ENCODE results near the gene LIMD2.

LIMD2 gene

GRCh38 chr17:63685041-63685440, 14.9 kb downstream of the LIMD2 start:
- DNase-seq (ENCODE audit: low read depth in 2 of 3, low spot score in 2 of 3), result no peak

DNA sequence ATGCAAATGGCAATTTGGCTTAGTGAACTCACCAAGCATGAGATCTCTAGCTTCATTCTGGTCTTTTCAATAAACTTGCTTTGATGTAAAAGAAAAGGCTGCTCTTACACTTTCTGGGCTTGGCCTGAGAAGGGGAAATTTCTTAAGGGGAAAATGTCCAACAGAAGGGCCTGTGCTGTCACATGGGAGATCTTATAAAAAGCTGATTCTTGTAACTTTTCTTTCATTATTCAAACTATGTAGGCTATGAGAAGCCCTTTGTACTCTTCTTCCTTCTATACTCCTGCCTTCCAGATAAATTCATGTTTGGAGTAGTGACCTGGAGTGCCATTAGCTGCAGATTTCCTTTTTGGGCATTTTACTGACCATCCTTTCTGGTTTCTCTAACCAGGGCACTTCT, 16.9 kb downstream of the LIMD2 start:
- no peak for DNase-seq (ENCODE audit: low read depth in 2 of 3, low spot score in 2 of 3)

DNA sequence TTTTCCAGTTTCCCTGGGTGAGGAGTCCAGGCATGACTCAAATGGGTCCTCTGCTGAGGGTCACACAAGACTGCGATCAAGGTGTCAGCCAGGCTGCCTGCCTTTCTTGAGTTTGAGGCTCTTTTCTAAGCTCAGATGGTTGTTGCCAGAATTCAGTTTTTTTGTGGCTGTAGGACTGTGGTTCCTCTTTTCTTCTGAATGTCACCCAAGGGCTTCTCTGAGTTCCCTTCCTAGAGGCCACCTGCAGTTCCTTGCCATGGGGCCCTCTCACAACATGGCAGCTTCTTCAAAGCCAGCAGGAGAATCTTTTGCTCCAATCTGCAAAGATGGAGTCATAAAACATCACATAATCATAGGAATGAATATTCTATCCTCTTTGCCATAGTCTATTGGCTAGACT, 17.5 kb downstream of the LIMD2 start:
- DNase-seq (ENCODE audit: low read depth in 2 of 3, low spot score in 2 of 3), result no peak

GRCh38 chr17:63681530-63681929, 18.4 kb downstream of the LIMD2 start:
- no peak for DNase-seq (ENCODE audit: low read depth in 2 of 3, low spot score in 2 of 3)

DNA sequence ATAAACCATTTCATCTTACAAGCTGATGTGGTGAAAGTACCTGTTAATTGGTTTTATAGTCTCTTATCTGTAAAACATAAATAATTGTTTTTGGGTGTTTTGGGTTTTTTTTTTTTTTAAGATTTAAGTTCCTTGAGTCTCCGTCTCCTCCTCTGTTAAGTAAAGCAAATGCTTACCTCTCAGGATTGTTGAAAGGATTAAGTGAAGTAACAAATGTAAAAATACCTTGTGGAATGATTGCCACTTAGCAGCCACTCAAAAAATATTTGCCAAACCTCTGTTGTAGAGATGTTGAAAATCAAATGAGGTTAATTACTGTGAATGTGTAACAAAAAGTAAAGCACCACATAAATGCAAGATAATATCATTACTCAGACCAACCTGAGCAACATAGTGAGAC, 19.2 kb downstream of the LIMD2 start:
- DNase-seq (ENCODE audit: low read depth in 2 of 3, low spot score in 2 of 3), result no peak

- no peak for DNase-seq (ENCODE audit: low read depth in 2 of 3, low spot score in 2 of 3)
Observed at GRCh38 chr17:63679214-63679613, 20.7 kb downstream of the LIMD2 start.

DNA sequence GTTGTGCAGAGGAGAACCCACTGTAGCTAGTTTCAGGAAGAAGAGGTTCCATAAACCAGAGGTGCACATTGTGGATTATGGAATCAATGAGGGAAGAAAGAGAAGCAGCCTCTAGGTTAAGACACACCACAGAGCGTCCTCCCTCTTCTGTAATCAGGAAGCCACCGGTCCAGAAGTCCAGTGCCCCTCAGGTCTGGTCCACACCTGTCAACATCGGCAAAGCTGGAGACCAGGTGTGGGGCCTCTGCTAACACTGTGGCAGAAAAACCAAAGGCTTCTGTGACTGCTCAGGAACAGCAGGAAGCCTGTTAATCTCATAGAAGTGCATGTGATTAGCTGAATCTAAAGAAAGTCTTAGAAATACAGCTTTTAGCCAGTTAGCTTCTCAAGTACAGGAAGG, 23.3 kb downstream of the LIMD2 start:
- no peak for DNase-seq (ENCODE audit: low read depth in 2 of 3, low spot score in 2 of 3)

DNA sequence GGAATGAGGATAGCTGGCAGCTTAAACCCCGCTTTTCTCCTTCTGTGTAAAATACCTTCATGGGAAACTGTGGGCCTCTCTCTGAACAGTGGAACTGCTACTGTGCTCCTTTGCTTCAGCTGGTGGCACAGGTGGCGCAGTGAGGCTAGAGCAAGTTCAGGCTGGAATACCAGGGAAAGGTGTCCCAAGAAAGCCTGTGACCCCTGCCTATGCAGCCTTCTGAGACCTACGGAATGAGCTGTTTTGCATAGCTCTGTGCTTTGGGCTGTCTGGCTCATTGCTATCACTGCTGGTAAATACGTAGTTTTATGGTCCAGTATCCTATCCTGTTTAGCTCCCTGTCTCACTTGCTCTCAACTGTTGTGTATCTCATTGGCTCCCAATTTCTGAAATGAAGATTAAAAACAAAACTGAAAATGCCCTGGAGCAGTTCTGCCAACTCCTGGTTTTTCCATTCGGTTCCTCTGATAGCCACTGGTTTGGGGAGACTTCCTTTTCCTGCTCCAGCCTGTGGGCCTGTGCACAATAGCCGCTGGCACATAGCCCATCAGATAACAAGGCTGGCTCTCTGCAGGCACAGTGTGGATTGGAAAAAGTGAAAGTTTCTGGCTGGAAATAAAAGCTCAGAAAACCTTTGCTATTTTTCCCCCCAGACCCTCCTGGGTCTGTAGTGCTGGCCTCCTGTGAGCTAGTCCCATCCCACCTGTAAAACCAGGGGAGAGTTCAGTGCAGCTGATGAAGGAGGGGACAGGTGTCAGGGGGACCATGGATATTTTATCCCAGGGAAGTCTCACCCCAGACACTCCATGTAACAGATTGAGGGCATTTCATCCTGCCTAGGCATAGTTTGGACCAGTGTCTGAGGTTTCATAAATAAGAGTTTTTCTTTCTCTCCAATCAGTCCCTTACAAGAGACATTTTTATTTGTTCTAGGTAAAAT, 24.0 kb downstream of the LIMD2 start:
- DNase-seq (ENCODE audit: low read depth in 2 of 3, low spot score in 2 of 3), result no peak

GRCh38 chr17:63675231-63675606, 24.7 kb downstream of the LIMD2 start:
- no peak for DNase-seq (ENCODE audit: low read depth in 2 of 3, low spot score in 2 of 3)

- DNase-seq (ENCODE audit: low read depth in 2 of 3, low spot score in 2 of 3), result no peak
Observed at GRCh38 chr17:63672856-63673255, 27.1 kb downstream of the LIMD2 start.

GRCh38 chr17:63665527-63666214, 34.3 kb downstream of the LIMD2 start:
- DNase-seq (ENCODE audit: low read depth in 2 of 3, low spot score in 2 of 3), result no peak

GRCh38 chr17:63659850-63660249, 40.1 kb downstream of the LIMD2 start:
- no peak for DNase-seq (ENCODE audit: low read depth in 2 of 3, low spot score in 2 of 3)

DNA sequence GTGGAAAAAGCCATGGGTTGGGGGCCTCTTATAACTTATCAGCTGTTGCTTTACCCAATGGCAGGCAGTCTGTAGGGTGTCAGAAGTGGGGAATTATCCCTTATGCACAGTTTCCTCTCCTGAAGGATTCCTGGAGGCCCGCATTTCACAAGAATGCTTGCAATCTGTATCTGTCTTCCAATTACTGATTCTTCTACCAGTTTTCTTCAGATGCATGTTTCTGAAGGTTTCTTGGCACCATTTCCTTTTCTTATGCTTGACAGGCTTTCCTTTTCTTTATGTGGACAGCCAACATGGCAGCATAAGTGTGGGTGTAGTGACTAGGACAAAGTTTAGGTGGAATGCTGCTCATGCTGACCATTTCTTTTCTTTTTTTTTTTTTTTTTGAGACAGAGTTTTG, 41.6 kb downstream of the LIMD2 start:
- no peak for DNase-seq (ENCODE audit: low read depth in 2 of 3, low spot score in 2 of 3)

DNA sequence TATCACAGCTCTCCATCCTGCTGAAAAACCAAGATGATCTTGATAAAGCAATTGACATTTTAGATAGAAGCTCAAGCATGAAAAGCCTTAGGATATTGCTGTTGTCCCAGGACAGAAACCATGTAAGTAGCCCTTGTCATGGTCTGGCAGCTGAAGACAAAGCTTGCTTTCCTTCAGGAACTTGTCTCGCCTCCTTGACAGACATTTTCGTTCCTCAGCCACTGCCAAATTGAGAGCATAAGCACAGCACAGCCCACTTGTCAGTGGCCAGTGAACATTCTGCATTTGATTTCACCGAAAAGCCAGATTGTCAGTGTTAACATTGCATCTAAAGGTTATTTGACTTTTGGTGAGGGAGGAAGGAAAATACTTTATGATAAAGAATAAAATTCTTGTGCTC, 42.1 kb downstream of the LIMD2 start:
- no peak for DNase-seq (ENCODE audit: low read depth in 2 of 3, low spot score in 2 of 3)

GRCh38 chr17:63653050-63653449, 46.9 kb downstream of the LIMD2 start:
- DNase-seq (ENCODE audit: low read depth in 2 of 3, low spot score in 2 of 3), result no peak

DNA sequence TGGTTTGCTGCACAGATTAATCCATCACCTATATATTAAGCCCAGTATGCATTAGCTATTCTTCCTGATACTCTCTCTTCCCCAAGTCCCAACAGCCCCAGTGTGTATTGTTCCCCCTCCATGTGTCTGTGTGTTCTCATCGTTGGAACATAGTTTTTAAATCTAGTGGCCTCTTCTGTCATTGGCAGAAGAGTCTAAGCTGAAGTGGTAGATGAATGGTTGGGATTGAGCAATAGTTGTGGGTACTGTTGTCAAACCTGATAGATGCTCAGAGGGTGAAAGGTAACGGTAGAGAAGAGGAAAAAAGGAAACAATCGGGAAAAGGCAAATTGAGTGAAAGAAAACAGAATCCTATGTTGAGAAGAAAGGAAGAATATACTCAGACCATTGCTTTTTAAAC, 47.8 kb downstream of the LIMD2 start:
- no peak for DNase-seq (ENCODE audit: low read depth in 2 of 3, low spot score in 2 of 3)

DNA sequence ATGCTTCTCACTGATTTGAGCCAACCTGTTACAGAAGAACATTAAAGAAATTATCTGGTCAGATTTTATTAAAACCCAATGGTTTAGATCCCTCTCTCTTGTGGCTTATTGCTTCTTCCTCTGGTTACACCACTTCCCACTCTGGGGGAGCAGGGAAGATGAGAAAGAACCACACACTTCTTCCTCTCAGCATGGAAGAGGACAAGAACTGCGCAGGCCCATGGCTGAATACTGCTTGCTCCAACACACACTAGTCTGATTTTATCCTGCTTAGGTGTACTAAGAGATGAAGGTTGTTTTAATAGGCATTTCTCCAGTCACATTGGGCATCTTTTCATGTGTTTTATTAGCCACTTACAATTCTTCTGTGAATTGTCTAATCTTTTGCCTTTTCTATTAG, 50.1 kb downstream of the LIMD2 start:
- DNase-seq (ENCODE audit: low read depth in 2 of 3, low spot score in 2 of 3), result no peak

- DNase-seq (ENCODE audit: low read depth in 2 of 3, low spot score in 2 of 3), result no peak
Observed at GRCh38 chr17:63647936-63648335, 52.0 kb downstream of the LIMD2 start.

- no peak for DNase-seq (ENCODE audit: low read depth in 2 of 3, low spot score in 2 of 3)
Observed at GRCh38 chr17:63647065-63647725, 52.7 kb downstream of the LIMD2 start.

DNA sequence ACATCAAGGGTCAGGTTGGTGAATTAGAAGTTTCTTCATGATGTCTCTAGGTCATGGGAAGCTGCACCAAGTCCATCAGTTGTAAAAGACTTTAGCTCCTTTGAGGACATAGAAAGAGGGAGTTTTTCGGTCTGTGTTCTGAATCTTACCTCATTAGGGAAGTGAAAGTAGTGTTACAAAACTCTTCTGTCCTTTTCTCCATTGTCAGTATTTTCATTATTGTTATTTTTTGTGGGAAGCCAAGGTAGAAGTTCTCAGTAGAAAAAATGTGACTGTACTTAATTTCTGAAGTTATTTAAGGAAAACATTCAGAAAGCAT, 53.5 kb downstream of the LIMD2 start:
- no peak for DNase-seq (ENCODE audit: low read depth in 2 of 3, low spot score in 2 of 3)

Measured in activated CD8-positive, alpha-beta memory T cell treated with anti-CD3 and anti-CD28 coated beads for 48 hours (primary cell).